ENCODE measurements around the gene EFCAB14. TPM values are rescaled to one million over a fixed set of nuclear protein-coding genes. Genes with fewer than 3 reads are reported as not detected.

EFCAB14 gene
- total RNA-seq, 1 donor = 29.6 TPM

Other genes with a start within 250 kb of the EFCAB14 start
- not detected for gene DMBX1, start 229.3 kb downstream of the EFCAB14 start, total RNA-seq
- gene KNCN, start 167.5 kb downstream of the EFCAB14 start, total RNA-seq = not detected
- gene MKNK1, start 114.8 kb downstream of the EFCAB14 start, total RNA-seq = 17.2 TPM
- 17.5 TPM for gene MOB3C, start 102.3 kb downstream of the EFCAB14 start, total RNA-seq
- 24.5 TPM for gene ATPAF1, start 50.8 kb downstream of the EFCAB14 start, total RNA-seq
- not detected for gene TEX38, start 47.3 kb downstream of the EFCAB14 start, total RNA-seq
- not detected for gene CYP4B1, start 79.9 kb upstream of the EFCAB14 start, total RNA-seq
- gene CYP4A11, start 222.4 kb upstream of the EFCAB14 start, total RNA-seq = not detected